CD14-positive monocyte (primary cell): ENCODE data around the gene ZNF536. TPM values are rescaled to one million over a fixed set of nuclear protein-coding genes. Genes with fewer than 3 reads are reported as not detected.

Experiments
- DNase-seq, 3 donors: peaks; one replicate each; pipeline ENCODE4 v3.0.0-alpha.2; 2011 to 2022
- H2AFZ ChIP-seq: 2 replicates; pipeline ENCODE4 v1.6.0; 2012; ENCODE audit warnings: mild to moderate bottlenecking, low read depth, low read length, inconsistent platforms; ENCODE audit not compliant: insufficient read depth, poor library complexity, severe bottlenecking
- H3K27ac ChIP-seq, 2 donors: 1 replicate in 1 of 2; 2 replicates in 1 of 2; pipeline ENCODE4 v1.5.1; 2012 to 2013; ENCODE audit warnings: low read length in 2 of 2, control low read depth in 1 of 2, inconsistent platforms in 1 of 2, low read depth in 1 of 2, mild to moderate bottlenecking in 1 of 2
- H3K27me3 ChIP-seq, 2 donors: one replicate each; pipeline versions ENCODE4 v1.6.0 to v1.6.1; 2011 to 2013; ENCODE audit warnings: low read length in 2 of 2; ENCODE audit not compliant: control insufficient read depth in 2 of 2, insufficient read depth in 2 of 2
- H3K36me3 ChIP-seq, 2 donors: replicated peaks in 1 of 2; 1 replicate in 1 of 2; 2 replicates in 1 of 2; pipeline versions ENCODE4 v1.5.1 to v1.6.1; 2012 to 2013; ENCODE audit warnings: low read length in 2 of 2, control low read depth in 1 of 2, inconsistent platforms in 1 of 2, mild to moderate bottlenecking in 1 of 2; ENCODE audit not compliant: insufficient read depth in 2 of 2, control insufficient read depth in 1 of 2
- H3K4me1 ChIP-seq, 2 donors: 1 replicate in 1 of 2; 2 replicates in 1 of 2; pipeline versions ENCODE4 v1.5.1 to v1.6.1; 2012 to 2013; ENCODE audit warnings: low read length in 2 of 2, control low read depth in 1 of 2, inconsistent platforms in 1 of 2, mild to moderate bottlenecking in 1 of 2, moderate library complexity in 1 of 2; ENCODE audit not compliant: insufficient read depth in 2 of 2, control insufficient read depth in 1 of 2
- H3K4me2 ChIP-seq: replicated peaks from 2 replicates; pipeline ENCODE3; 2012; ENCODE audit warnings: low read length, moderate library complexity, mild to moderate bottlenecking; ENCODE audit not compliant: poor library complexity, severe bottlenecking; ENCODE audit errors: extremely low read depth
- H3K4me3 ChIP-seq, 3 experiments: fragments of 200-600 bp in 1 of 3; sonication (generic) in 1 of 3; replicated peaks in 1 of 3; 1 replicate in 2 of 3; 2 replicates in 1 of 3; pipeline ENCODE4 v1.5.1; 2011 to 2013; ENCODE audit warnings: low read length in 3 of 3, mild to moderate bottlenecking in 3 of 3, control low read depth in 2 of 3, low read depth in 2 of 3, inconsistent platforms in 1 of 3, moderate library complexity in 1 of 3
- H3K79me2 ChIP-seq: 2 replicates; pipeline ENCODE4 v1.6.0; 2012; ENCODE audit warnings: mild to moderate bottlenecking, control low read depth, inconsistent platforms, low read length, moderate library complexity; ENCODE audit not compliant: insufficient read depth
- H3K9ac ChIP-seq: 2 replicates; pipeline ENCODE4 v1.6.0; 2017; ENCODE audit warnings: low read length, mild to moderate bottlenecking; ENCODE audit not compliant: insufficient read depth, poor library complexity, severe bottlenecking
- H3K9me3 ChIP-seq, 2 donors: replicated peaks in 1 of 2; 1 replicate in 1 of 2; 2 replicates in 1 of 2; pipeline versions ENCODE4 v1.5.1 to v1.6.1; 2012 to 2013; ENCODE audit warnings: low read length in 2 of 2, control low read depth in 1 of 2; ENCODE audit not compliant: control insufficient read depth in 1 of 2, insufficient read depth in 1 of 2
- H4K20me1 ChIP-seq: 2 replicates; pipeline ENCODE4 v1.6.0; 2012; ENCODE audit warnings: mild to moderate bottlenecking, low read length, control low read depth, moderate library complexity; ENCODE audit not compliant: insufficient read depth
- H3K27ac Mint-ChIP-seq, 7 donors: one replicate each; pipeline ENCODE4 v1.8.0; 2020; ENCODE audit warnings: mild to moderate bottlenecking in 7 of 7, mixed read lengths in 7 of 7, moderate library complexity in 6 of 7, inconsistent platforms in 2 of 7
- H3K27me3 Mint-ChIP-seq, 3 donors: one replicate each; pipeline ENCODE4 v1.8.0; 2021 to 2022; ENCODE audit warnings: low read depth in 3 of 3, mild to moderate bottlenecking in 3 of 3, mixed read lengths in 3 of 3, moderate library complexity in 3 of 3, inconsistent platforms in 1 of 3
- H3K36me3 Mint-ChIP-seq, 2 donors: one replicate each; pipeline ENCODE4 v1.8.0; 2020; ENCODE audit warnings: mixed read lengths in 2 of 2, inconsistent platforms in 1 of 2, mild to moderate bottlenecking in 1 of 2
- H3K4me1 Mint-ChIP-seq: one replicate; pipeline ENCODE4 v1.8.0; 2020; ENCODE audit warnings: mild to moderate bottlenecking, mixed read lengths
- H3K4me3 Mint-ChIP-seq, 2 donors: one replicate each; pipeline ENCODE4 v1.8.0; 2020; ENCODE audit warnings: mild to moderate bottlenecking in 2 of 2, mixed read lengths in 2 of 2, moderate library complexity in 1 of 2
- H3K9me3 Mint-ChIP-seq, 7 donors: one replicate each; pipeline ENCODE4 v1.8.0; 2020 to 2022; ENCODE audit warnings: mixed read lengths in 7 of 7, mild to moderate bottlenecking in 6 of 7, moderate library complexity in 6 of 7, inconsistent platforms in 2 of 7
- CTCF ChIP-seq: fragments of 200-600 bp; IDR thresholded peaks from one replicate; pipeline ENCODE4 v1.8.0; 2022; ENCODE audit warnings: antibody characterized with exemption, mild to moderate bottlenecking
- WGBS: methylation state at CpG from one replicate; pipeline ENCODE4 v1.1.5; 2013; ENCODE audit warnings: missing lambda C conversion rate; ENCODE audit not compliant: insufficient coverage; 5-methylcytosine and 5-hydroxymethylcytosine counted together
- intact Hi-C, 2 donors: fragments of 100-400 bp; cut with micrococcal nuclease; formaldehyde crosslinking; loops; one replicate each; pipeline versions ENCODE4 v1.15.0 to v1.15.1; 2023
- polyA plus RNA-seq, 3 donors: library from polyadenylated mRNA; depleted of rRNA in 1 of 3; unstranded in 2 of 3; stranded (reverse) in 1 of 3; fragments of 300-500 nt in 2 of 3; fragments of >200 nt in 1 of 3; fragmentation: Illumina TruSeq in 2 of 3; gene quantifications; 1 replicate in 2 of 3; 2 replicates in 1 of 3; pipeline ENCODE4 v1.2.3, GENCODE V29; 2012 to 2021

The ZNF536 gene
- polyA plus RNA-seq, 3 donors, result not detected

GRCh38 chr19:30441011-30441410 lies 68.8 kb downstream of the ZNF536 start:
- H3K27ac ChIP-seq, result no peak overlapping the region
- intact Hi-C loops, result no loop called here
- no peaks in the 10 kb centered on the region for H3K27me3 ChIP-seq
- H3K4me1 Mint-ChIP-seq, result no peaks in the 10 kb centered on the region
- H3K4me3 ChIP-seq, result no peak overlapping the region
- no peaks in the 10 kb centered on the region for H4K20me1 ChIP-seq
- H3K36me3 ChIP-seq, result no peaks in the 10 kb centered on the region
- no peak overlapping the region for H3K27ac Mint-ChIP-seq
- no peak for DNase-seq
- no peaks in the 10 kb centered on the region for H3K4me1 ChIP-seq
- H2AFZ ChIP-seq, result no peak overlapping the region
- H3K9ac ChIP-seq, result no peak overlapping the region
- no peak overlapping the region for H3K4me2 ChIP-seq
- no peaks in the 10 kb centered on the region for H3K79me2 ChIP-seq
- no peaks in the 10 kb centered on the region for H3K36me3 Mint-ChIP-seq
- H3K9me3 Mint-ChIP-seq, result peaks cover 0 to 15% (median 0%) of the 10 kb centered on the region in 7 donors
- 100% methylated on average over 4 of the region's 4 CpGs for WGBS
- TF ChIP-seq CTCF, result no peak
- H3K27me3 Mint-ChIP-seq, result no peaks in the 10 kb centered on the region
- H3K4me3 Mint-ChIP-seq, result no peak overlapping the region
- H3K9me3 ChIP-seq, result peaks cover 0 to 14% of the 10 kb centered on the region in 2 donors

- no peak overlapping the region for H3K4me2 ChIP-seq
- no peaks in the 10 kb centered on the region for H3K4me1 ChIP-seq
- peaks cover 0 to 14% of the 10 kb centered on the region in 2 donors for H3K9me3 ChIP-seq
- Mint-ChIP-seq H3K36me3 (no peaks in the 10 kb centered on the region), H3K27ac (no peak overlapping the region), H3K27me3 (no peaks in the 10 kb centered on the region), H3K9me3 (peaks cover 0 to 15% (median 0%) of the 10 kb centered on the region in 7 donors), H3K4me3 (no peak overlapping the region), H3K4me1 (no peaks in the 10 kb centered on the region)
- WGBS, result no CpG with 5 or more reads among the region's 4 CpGs
- TF ChIP-seq CTCF, result no peak
- no peak overlapping the region for H3K4me3 ChIP-seq
- DNase-seq, result no peak
- intact Hi-C loops, result no loop called here
- H2AFZ ChIP-seq, result no peak overlapping the region
- no peaks in the 10 kb centered on the region for H3K27me3 ChIP-seq
- no peaks in the 10 kb centered on the region for H4K20me1 ChIP-seq
- no peaks in the 10 kb centered on the region for H3K36me3 ChIP-seq
- H3K79me2 ChIP-seq, result no peaks in the 10 kb centered on the region
- no peak overlapping the region for H3K27ac ChIP-seq
- H3K9ac ChIP-seq, result no peak overlapping the region
Measured at GRCh38 chr19:30442674-30443073, 70.5 kb downstream of the ZNF536 start.
